Hepatocyte (in vitro differentiated cells): Measurements from ENCODE around the gene KCND3.

Experiments
- CTCF ChIP-seq: fragments of 200-600 bp; sonication (generic); IDR thresholded peaks from 2 replicates; pipeline ENCODE4 v1.5.1; 2016; ENCODE audit warnings: antibody characterized with exemption, mild to moderate bottlenecking; ENCODE audit not compliant: poor library complexity
- EZH2 ChIP-seq: fragments of 200-600 bp; sonication (generic); IDR thresholded peaks from 2 replicates; pipeline ENCODE4 v1.6.1; 2016; ENCODE audit warnings: antibody characterized with exemption, mild to moderate bottlenecking, borderline replicate concordance
- EZH2phosphoT487 ChIP-seq: fragments of 200-600 bp; sonication (generic); IDR thresholded peaks from one replicate; pipeline ENCODE4 v1.6.1; 2018; ENCODE audit warnings: antibody characterized with exemption, mild to moderate bottlenecking, low read depth, moderate library complexity; ENCODE audit not compliant: unreplicated experiment, severe bottlenecking

GRCh38 chr1:111779546-111779945 lies 209.9 kb downstream of the KCND3 start:
- no peak for TF ChIP-seq EZH2
- TF ChIP-seq CTCF = no peak
- no peak for TF ChIP-seq EZH2phosphoT487
